HepG2 (cell line): Measurements from ENCODE around the gene HRC. TPM values are rescaled to one million over a fixed set of nuclear protein-coding genes. Genes with fewer than 3 reads are reported as not detected.

Experiments
- AKAP8 ChIP-seq: sonication (generic); formaldehyde crosslinking; IDR thresholded peaks from 2 replicates; pipeline ENCODE4 v1.5.1; 2020; ENCODE audit warnings: mild to moderate bottlenecking, missing genetic modification reagents
- BRCA1 ChIP-seq: sonication (generic); formaldehyde crosslinking; IDR thresholded peaks from 2 replicates; pipeline ENCODE4 v1.4.0; 2020; ENCODE audit warnings: missing genetic modification reagents
- CBX5 ChIP-seq: sonication (generic); formaldehyde crosslinking; IDR thresholded peaks from 2 replicates; pipeline ENCODE4 v1.4.0; 2020; ENCODE audit warnings: missing genetic modification reagents, borderline replicate concordance
- EEA1 ChIP-seq: sonication (generic); formaldehyde crosslinking; IDR thresholded peaks from 2 replicates; pipeline ENCODE4 v1.5.1; 2020; ENCODE audit warnings: mild to moderate bottlenecking, missing genetic modification reagents, borderline replicate concordance
- EED ChIP-seq: sonication (generic); formaldehyde crosslinking; IDR thresholded peaks from 2 replicates; pipeline ENCODE4 v1.5.0; 2020; ENCODE audit warnings: mild to moderate bottlenecking, missing genetic modification reagents
- GLI4 ChIP-seq: sonication (generic); formaldehyde crosslinking; IDR thresholded peaks from 2 replicates; pipeline ENCODE4 v1.5.1; 2020; ENCODE audit warnings: missing genetic modification reagents, mild to moderate bottlenecking, moderate library complexity, borderline replicate concordance
- GMEB1 ChIP-seq: sonication (generic); formaldehyde crosslinking; IDR thresholded peaks from 2 replicates; pipeline ENCODE4 v1.5.1; 2020; ENCODE audit warnings: missing genetic modification reagents, mild to moderate bottlenecking, borderline replicate concordance
- MAZ ChIP-seq, 2 experiments: sonication (generic) in 1 of 2; formaldehyde crosslinking in 1 of 2; IDR thresholded peaks; 2 replicates each; pipeline versions ENCODE4 v1.5.0 to v1.6.1; 2012 to 2020; ENCODE audit warnings: low read depth in 2 of 2, mild to moderate bottlenecking in 2 of 2, borderline replicate concordance in 1 of 2, improper control_type of control experiment in 1 of 2, low read length in 1 of 2, missing genetic modification reagents in 1 of 2, moderate library complexity in 1 of 2
- NFE2 ChIP-seq: sonication (generic); formaldehyde crosslinking; IDR thresholded peaks from 2 replicates; pipeline ENCODE4 v1.4.0; 2020; ENCODE audit warnings: missing genetic modification reagents
- NFIB ChIP-seq: sonication (generic); formaldehyde crosslinking; IDR thresholded peaks from 2 replicates; pipeline ENCODE4 v1.9.0; 2021; ENCODE audit warnings: missing genetic modification reagents, mild to moderate bottlenecking, borderline replicate concordance
- NKX3-1 ChIP-seq: sonication (generic); formaldehyde crosslinking; IDR thresholded peaks from 2 replicates; pipeline ENCODE4 v1.5.0; 2020; ENCODE audit warnings: missing genetic modification reagents
- PRDM10 ChIP-seq: sonication (generic); formaldehyde crosslinking; IDR thresholded peaks from 2 replicates; pipeline ENCODE4 v1.4.0; 2020; ENCODE audit warnings: low read depth, missing genetic modification reagents
- SKIL ChIP-seq: sonication (generic); formaldehyde crosslinking; IDR thresholded peaks from 2 replicates; pipeline ENCODE4 v1.8.0; 2022; ENCODE audit warnings: missing genetic modification reagents, mild to moderate bottlenecking, moderate library complexity, borderline replicate concordance
- TGIF2 ChIP-seq: IDR thresholded peaks from 2 replicates; pipeline ENCODE4 v1.6.1; 2016; ENCODE audit warnings: control low read depth, missing compliant biosample characterization
- THRA ChIP-seq: sonication (generic); formaldehyde crosslinking; IDR thresholded peaks from 2 replicates; pipeline ENCODE4 v1.4.0; 2020; ENCODE audit warnings: missing genetic modification reagents, borderline replicate concordance
- ZFP90 ChIP-seq: sonication (generic); formaldehyde crosslinking; IDR thresholded peaks from 2 replicates; pipeline ENCODE4 v1.8.0; 2022; ENCODE audit warnings: missing genetic modification reagents, mild to moderate bottlenecking, inconsistent platforms, borderline replicate concordance
- ZNF564 ChIP-seq: sonication (generic); formaldehyde crosslinking; IDR thresholded peaks from 2 replicates; pipeline ENCODE4 v1.8.1; 2023; ENCODE audit warnings: mild to moderate bottlenecking, missing genetic modification reagents
- ZNF713 ChIP-seq: sonication (generic); formaldehyde crosslinking; IDR thresholded peaks from 2 replicates; pipeline ENCODE4 v1.4.0; 2020; ENCODE audit warnings: mild to moderate bottlenecking, missing genetic modification reagents
- ZNF775 ChIP-seq: sonication (generic); formaldehyde crosslinking; IDR thresholded peaks from 2 replicates; pipeline ENCODE4 v1.4.0; 2020; ENCODE audit warnings: missing genetic modification reagents, mild to moderate bottlenecking, moderate library complexity, borderline replicate concordance
- polyA plus RNA-seq, 8 experiments: library from polyadenylated mRNA; depleted of rRNA in 3 of 8; stranded (reverse) in 7 of 8; unstranded in 1 of 8; fragments of >200 nt; fragmentation: Illumina TruSeq in 4 of 8; extraction: Trizol in 4 of 8; gene quantifications; 2 replicates each; pipeline versions ENCODE4 v1.2.1 to v1.2.3, GENCODE V29; 2011 to 2016; ENCODE audit warnings: low read depth in 4 of 8, missing spikeins in 1 of 8, mixed read lengths in 1 of 8; ENCODE audit not compliant: insufficient read depth in 1 of 8
- total RNA-seq, 5 experiments: library from RNA; depleted of rRNA; stranded (reverse); fragments of >200 nt; fragmentation: Illumina TruSeq; extraction: Trizol; gene quantifications; 2 replicates each; pipeline ENCODE4 v1.2.3, GENCODE V29; 2016; ENCODE audit warnings: low read depth in 1 of 5

HRC gene
- total and polyA plus RNA-seq, 2 of the 13 experiments (the other 11 are each of a cell fraction or from before 2014, with no cell fraction given) = 3.6 to 15.4 TPM

GRCh38 chr19:49157445-49158224, 2.4 kb upstream of the HRC start, which contains the start of gene TRPM4 (continued):
- TF ChIP-seq PRDM10 (peak; percentile 62), ZFP90 (CRISPR knock-in tag) (peak; percentile 59; the same call in 1 of the 2 replicates), ZNF713 (CRISPR knock-in tag) (no peak), AKAP8 (CRISPR knock-in tag) (no peak), TGIF2 (0 out of 2 replicates have a peak, but pooled peaks have one; percentile 25), EEA1 (CRISPR knock-in tag) (no peak), GLI4 (0 out of 2 replicates have a peak, but pooled peaks have one; percentile 54), SKIL (CRISPR knock-in tag) (no peak; the same call in 1 of the 2 replicates), NFIB (CRISPR knock-in tag) (no peak), NFE2 (CRISPR knock-in tag) (no peak), NKX3-1 (CRISPR knock-in tag) (no peak), ZNF564 (CRISPR knock-in tag) (no peak), THRA (no peak), BRCA1 (CRISPR knock-in tag) (no peak), ZNF775 (no peak), EED (CRISPR knock-in tag) (no peak), GMEB1 (CRISPR knock-in tag) (no peak), MAZ (IDR thresholded peaks at IDR 0.05; ENCODE audit: borderline replicate concordance, low read depth, low read length) (no peak), MAZ (CRISPR knock-in tag; IDR thresholded peaks at IDR 0.05; ENCODE audit: low read depth) (peak; percentile 70; the same call in 1 of the 2 replicates), CBX5 (CRISPR knock-in tag) (no peak)
